HG03280 (cell line): ENCODE data around the gene CDK10.
"Not testable (repeated sequence)": the region's sequence is repeated elsewhere in the genome, so short reads cannot be mapped to it uniquely, and the experiment has no call there.

Experiments
- ATAC-seq: cut with Tn5 transposase; IDR thresholded peaks from one replicate; pipeline ENCODE4 v1.9.1; 2021; ENCODE audit warnings: mild to moderate bottlenecking, moderate library complexity; ENCODE audit not compliant: unreplicated experiment

CDK10 gene

DNA sequence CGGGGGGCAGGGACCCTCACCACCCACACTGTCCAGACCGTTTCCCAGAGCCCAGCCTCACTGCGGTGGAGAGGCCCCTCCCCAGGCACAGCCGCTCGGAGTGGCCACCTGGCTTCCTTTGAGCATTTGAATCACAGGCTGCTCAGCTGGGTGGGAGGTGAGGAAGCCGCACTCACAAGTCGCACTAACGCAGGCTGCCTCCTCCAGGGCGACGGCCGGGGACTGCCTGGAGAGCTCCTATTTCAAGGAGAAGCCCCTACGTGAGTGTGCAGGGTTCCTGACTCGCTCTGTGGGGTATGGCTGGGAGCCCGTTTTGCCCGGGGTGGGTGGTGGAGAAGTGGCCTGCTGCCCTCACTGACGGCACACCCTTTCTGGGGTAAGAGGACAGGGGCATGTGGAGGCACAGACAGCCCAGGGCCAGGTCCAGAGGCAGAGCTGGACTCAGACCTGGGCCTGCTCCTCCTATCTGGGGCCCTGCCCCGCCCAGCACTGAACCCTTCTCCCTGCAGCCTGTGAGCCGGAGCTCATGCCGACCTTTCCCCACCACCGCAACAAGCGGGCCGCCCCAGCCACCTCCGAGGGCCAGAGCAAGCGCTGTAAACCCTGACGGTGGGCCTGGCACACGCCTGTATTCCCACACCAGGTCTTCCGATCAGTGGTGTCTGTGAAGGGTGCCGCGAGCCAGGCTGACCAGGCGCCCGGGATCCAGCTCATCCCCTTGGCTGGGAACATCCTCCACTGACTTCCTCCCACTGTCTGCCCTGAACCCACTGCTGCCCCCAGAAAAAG lies 8.8 kb downstream of the CDK10 start:
- no peak for ATAC-seq

DNA sequence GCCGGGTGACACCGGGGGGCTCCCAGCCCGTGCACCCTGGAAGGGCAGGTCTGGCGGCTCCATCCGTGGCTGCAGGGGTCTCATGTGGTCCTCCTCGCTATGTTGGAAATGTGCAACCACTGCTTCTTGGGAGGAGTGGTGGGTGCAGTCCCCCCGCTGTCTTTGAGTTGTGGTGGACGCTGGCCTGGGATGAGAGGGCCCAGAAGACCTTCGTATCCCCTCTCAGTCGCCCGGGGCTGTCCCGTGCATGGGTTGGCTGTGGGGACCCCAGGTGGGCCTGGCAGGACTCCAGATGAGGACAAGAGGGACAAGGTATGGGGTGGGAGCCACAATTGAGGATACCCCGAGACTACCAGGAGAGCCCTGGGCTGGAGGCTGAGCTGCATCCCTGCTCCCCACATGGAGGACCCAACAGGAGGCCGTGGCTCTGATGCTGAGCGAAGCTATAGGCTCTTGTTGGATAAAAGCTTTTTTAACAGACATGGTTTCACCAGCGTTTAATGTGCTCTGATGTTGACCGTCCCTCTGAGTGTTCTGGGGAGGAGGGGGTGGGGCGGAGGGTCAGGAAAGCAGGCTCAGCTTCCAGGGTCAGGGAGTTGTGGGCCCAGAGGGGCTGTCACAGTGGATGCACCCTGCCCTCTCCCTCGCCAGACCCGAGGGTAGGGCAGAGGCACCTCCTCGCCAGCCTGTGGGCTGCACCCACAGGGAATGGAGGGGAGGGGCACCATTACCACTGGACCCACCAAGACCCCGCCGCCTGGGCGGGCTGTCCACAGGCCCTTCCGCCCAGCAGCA lies 9.6 kb downstream of the CDK10 start:
- ATAC-seq = no peak

DNA sequence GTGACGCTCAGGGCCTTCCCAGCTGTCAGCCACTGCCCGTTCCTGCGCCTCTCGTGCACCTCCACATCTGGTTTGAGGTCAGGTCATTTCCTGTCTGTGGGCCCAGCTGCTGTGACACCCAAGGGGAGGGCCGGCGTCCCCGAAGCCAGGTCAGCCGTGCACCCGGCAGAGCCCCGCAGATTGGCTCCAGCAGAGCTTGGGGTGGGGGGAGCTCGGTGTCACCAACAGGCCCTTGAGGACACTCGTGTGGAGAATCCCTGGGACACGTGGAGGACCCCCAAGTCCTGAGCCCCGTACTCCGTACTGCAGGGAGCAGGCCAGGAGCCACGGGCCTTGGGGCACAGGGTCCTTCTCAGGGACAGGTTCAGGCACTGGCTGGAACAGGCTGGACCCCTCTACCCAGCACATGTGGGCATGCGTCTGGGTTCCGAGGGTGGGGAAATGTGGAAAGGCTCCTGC lies 10.2 kb downstream of the CDK10 start:
- no peak for ATAC-seq

DNA sequence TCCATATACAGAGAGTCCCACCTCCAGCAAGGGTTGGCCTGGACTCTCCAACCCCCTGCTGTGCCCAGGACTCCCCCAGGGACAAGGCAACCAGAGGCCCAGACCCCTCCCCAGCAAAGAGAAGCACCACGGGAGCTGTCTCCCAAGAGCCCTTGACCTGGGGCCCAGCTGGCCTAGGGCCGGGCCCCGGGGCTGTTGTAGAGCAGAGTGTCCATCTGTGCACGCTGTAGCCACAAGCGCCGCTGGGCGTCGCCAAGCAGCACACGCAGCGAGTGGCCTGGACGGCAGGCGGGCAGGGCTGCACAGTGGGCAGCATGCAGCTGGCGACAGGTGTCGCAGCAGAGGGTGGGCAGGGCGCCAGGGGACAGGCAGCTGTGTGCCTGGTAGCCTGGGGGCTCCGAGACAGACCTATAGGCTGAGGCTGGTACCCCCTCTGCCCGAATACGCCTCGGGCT lies 10.7 kb downstream of the CDK10 start:
- no peak for ATAC-seq

DNA sequence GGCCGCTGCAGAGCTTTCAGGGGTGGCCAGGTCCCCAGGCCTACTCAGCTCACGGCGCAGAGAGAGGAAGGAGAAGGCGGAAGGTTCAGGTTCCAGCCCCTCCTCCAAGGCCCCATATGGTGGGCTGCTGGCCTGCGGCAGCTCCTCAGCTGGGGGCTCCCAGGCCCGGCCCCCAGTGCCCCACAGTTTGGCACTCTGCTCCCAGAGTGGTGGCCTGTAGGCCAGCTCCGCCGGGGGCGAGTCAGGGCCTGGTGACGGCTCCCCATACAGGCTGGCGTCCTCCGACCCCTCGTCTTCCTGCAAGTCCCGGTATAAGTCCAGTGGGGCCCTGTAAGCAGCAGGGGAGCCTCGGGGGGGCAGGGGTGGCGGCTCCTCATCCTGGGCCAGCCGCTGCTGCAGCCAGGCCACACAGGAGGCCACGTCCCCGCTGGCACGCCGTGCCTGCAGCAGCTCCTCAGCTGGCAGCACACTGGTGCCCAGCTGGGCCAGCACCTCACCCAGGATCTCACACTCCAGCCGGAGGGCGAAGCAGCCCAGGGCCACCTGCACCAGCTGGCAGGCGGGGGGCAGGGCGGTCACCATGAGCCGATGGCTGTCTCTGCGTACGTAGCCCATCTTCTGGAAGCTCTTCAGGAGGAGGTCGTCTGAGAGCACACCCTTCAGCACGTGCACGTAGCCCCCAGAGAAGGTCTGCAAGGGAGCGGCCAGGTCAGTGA lies 11.3 kb downstream of the CDK10 start:
- ATAC-seq = no peak

DNA sequence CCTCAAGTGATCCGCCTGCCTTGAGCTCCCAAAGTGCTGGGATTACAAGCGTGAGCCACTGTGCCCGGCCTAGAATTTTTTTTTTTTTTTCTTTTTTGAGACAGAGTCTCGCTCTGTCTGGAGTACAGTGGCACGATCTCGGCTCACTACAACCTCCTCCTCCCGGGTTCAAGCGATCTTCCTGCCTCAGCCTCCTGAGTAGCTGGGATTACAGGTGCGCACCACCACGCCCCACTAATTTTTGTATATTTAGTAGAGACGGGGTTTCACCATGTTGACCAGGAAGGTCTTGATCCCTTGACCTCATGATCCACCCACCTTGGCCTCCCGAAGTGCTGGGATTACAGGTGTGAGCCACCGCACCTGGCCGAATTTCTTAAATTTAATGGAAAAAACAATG lies 12.2 kb downstream of the CDK10 start:
- not testable (repeated sequence) for ATAC-seq

DNA sequence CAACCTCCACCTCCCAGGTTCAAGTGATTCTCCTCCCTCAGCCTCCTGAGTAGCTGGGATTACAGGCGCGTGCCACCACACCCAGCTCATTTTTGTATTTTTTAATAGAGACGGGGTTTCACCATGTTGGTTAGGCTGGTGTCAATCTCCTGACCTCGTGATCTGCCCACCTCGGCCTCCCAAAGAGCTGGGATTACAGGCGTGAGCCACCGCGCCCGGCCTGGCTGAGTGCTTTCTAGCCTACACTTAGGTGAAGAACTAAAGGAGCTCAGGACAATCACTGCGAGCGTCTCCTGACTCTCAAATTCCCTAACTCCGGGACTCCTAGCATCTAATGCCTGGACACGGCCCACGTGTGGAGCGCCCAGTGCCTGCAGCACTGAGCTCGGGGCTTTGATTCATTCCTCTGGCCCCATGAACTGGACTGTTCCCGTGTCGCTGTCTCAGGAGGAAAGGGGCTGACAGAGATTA lies 13.2 kb downstream of the CDK10 start:
- ATAC-seq = not testable (repeated sequence)

DNA sequence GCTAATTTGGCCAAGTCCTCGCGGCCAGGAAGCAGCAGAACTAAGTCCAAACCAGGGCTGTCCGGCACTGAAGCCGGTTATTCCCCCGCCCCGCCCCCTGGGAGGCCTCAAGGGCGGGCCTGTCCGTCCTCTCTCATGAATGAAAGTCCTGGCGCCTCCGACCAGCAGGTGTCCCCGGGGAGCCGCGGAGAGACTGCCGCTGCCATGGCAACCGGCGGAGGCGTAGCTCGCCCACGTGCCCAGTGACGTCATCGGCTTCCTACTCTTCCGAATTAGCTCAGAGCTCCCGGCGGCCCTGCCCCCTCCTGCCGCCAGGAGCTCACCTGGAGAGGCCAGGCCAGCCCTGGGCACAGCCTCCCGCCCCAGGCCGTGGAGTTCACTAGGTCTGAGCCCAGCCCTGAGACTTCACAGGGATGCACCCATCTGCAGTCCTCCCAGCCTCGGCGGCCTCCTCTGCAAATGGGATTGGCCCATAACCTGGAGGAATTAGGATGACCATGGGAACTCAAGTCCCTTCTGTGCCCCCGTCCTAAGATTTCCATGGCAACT lies 13.7 kb downstream of the CDK10 start:
- peak; percentile 40 for ATAC-seq

DNA sequence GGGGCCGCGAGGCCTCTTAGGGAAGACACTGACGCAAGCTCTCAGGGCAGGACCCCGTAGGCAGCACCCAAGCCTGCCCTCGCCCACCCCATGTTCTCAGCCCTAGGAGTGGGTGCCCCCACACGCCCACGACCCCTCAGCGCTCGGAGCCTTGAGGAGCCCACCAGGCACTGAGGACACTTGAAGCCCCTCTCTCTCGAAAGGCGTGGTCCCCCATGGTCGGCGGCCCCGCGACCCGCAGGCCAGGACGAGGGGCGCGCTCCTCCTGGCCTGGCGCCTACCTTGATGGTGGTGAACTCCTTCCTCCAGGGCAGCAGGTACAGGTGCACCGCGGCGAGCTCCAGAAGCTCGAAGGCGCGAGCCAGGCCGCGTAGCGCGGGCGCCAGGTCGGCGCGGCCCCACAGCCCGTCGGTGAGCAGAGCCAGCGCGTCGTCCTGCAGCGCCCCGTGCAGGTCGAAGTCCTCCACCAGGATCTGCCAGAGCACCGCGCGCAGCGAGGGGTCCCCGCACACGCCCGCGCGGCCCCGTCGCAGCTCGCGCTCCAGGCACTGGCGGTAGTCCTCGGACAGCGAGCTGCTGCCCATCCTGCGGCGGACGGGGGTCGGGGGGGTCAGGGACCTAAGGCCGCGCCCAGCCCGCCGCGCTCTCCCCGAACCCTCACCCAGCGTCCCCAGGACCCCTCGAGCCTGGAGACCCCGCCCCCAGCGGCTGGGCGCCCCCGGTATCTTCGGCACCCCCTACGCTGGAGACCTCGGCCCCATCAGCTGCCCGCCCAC lies 14.3 kb downstream of the CDK10 start:
- ATAC-seq = no peak

DNA sequence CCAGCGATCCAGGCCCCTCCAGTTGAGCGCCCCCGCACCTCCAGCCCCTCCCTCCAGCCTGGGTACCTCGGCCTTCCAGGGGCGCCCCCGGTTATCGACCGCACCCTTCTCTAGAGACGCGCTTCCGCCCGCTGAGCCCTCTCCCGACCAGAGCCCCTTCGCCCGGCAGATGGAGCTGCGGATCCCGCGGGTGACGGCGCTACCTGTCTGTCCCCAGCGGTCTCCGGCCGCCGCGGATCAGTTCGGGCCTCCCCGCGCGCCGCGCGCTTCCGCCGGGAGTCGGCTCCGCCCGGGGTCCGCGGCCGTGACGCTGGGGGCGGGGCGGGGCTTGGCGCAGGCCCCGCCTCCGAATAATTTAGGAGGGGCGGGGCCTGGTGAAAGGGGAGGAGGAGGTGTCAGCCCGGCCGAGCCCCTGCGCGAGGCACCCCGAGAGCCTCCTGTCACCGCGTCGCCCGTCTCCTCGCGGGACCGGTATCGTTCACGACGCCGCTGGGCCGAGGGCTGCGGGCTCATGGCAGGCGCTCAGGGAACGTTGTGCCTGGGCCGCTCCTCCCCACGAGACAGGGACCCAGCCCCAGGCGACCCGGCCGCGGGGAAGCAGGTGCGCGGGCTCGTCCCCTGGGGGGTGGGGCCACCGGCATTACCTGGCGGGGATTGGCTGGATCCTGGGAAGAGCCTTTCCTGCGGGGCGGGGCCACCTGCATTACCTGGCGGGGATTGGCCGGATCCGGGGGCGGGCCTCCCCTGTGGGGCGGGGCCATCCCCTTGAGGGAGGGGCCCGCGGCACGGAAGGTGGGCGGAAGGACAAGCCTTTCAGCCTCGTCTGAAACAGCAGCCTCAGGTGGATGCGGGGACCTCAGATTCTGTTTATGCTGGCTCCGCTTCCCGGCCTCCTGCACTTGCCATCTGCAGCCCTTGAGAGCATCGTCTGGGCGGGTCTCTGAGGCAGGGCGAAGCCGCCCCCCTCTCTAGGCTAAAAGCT lies 15.2 kb downstream of the CDK10 start, which contains the start of gene SPATA2L:
Gene SPATA2L (minus strand): TSS at position 281 of the 982 bp plus-strand sequence. CDS start 473 bp downstream, outside the sequence.
- ATAC-seq = peak; percentile 67

DNA sequence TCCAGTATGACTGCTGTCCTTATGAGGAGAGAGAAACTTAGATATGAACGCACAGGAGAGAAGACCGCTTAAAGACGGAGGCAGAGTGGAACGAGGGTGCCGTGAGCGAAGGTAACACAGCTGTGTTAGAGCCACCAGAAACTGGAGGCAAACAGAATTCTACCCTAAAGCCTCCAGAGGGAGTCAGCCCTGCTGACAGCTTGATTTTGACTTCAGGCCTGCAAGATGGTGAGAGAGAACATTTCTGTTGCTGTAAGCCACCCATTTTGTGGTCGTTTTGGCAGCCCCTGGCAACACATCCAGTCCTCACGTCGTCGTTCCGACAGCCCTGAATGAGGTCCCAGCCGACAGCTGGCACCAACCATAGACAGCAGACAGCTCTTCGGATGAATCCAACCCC lies 17.8 kb downstream of the CDK10 start:
- ATAC-seq = no peak

DNA sequence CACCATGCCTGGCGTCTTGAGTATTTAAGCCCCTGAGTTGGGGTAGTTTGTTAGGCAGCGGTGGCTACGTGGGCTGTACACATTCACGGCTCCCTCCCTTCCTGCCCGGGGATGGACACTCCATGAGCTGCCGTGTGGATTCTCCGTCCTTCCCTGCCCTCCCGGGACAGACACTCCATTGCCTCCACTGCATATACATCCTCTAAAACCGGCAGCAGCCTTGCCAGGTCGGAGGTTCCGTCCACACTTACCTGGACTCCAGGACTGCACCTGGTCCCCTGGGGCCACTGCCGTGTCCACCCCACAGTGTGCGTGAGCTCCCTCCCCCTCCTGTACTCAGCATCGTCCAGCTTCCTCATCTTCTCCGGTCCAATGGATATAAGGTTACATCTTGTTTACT lies 18.5 kb downstream of the CDK10 start:
- ATAC-seq = no peak

DNA sequence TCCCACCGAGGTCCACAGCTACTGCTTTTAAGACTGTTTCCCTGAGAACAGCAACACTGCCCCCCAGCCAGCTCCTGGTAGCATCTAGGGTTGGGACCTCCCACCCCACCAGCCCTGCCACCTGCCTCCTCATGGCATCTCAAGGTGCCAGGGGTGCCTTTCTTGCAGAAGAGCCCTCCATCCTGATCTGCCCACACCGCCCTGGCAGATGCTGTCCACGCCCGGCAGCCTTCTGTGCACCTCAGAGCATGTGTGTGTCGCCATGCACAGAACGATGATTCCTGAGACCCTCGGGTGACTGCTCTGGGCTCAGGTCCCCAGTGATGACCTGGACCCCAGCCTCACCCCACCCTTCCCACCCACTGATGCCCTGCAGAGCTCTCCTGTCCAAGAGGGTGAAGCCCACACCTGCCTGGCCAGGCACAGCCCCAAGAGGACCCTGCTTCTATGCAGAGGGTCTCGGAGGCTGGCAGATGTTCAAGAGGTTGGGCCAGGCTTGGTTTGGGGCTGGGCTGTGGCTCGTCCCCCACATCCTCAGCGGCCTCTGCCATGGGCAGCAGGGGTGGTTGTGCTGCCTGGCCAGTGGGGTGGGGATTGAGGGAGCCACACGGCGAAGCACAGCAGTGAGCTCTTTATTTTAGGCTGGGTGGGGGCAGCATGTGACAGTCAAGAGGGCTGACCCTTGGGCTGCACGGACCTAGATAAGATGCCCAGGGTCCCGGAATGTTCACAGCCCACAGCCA lies 20.2 kb downstream of the CDK10 start:
- ATAC-seq = no peak

DNA sequence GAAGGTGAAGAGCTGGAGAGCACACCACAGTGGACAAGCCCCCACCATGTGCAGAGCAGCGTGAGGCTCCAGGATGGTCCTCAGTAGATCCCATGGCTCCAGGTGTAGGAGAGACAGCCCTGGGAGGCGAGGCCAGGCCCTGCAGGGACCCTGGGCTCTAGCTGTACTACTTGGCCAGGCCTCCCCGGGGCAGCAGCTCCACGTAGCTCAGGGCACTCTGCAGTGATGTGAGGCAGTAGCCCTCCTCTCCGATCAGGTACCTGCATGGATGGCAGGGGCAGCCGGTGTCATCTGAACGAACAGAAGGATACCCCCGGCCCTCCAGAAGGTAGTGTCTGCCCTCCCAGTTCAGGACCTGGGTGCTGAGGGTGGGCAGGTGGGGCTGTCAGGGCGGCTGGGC lies 21.2 kb downstream of the CDK10 start:
- ATAC-seq = no peak

DNA sequence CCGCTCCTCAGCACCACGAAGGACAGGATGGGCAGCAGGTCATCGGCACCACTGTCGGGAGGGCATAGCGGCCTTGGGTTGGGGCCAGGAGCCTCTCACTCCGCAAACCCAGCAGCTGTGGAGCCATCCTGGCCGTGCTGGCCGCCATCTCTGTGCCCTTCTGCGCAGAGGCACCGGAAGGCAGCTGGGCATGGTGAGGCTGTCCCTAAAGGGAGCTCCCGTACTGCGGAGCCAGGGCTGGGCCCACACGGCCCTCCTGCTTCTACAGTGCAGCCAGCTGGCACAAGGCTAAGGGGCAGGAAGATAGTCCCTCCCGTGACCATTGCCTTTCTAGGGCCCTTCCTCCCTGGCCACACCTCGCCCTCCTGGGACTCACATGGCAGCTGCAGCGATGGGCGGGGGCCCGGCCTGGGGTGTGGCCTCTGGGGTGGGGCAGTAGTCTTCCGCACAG lies 22.0 kb downstream of the CDK10 start:
- no peak for ATAC-seq

DNA sequence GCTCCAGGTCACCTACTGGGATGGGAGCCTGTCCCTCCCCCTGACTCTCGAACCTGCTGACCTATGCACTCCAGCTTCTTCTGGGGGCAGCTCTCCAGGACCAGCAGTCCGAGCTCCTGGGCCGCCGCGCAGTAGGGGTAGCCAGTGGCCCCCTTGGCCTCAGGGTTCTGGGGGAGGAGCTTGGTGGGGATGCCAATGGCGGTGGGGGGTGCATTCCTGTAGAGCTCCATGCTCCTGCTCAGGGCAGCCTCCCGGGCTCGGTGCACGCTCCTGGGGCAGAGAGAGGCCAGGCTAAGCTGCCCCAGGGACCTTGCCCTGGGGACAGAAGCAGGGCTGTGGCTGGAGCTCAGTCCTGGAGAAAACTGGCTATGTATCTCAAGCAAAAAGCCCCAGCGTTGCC lies 22.7 kb downstream of the CDK10 start:
- no peak for ATAC-seq

DNA sequence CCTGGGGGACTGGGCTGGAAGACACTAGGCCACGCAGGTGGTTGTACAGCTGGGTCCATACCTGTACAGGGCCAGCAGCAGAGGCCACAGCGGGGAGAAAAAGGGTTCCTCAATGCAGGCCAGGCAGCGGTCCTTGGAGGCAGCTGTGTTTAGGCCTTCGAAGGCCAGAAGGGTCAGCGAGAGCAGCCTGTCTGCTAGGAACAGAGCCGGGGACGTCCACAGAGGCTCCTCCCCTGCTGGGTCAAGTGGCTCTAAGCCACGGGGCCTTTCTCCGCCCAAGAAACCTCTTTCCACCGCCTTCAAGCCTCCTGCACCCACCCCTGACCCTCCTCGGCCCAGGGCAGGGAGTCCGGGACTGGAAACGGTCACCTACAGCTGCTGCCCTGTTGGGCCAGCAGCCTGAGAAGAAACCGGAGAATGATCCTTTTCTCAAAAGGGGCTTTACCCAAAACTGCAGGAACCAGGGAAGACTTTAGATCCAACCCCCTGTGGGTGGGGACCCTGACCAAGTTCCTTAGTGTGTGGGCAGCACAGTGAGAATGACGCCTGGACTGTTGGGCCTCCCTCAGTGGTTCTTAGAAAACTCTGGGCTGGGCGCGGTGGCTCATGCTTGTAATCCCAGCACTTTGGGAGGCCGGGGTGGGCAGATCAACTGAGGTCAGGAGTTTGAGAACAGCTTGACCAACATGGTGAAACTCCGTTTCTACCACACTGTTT lies 23.4 kb downstream of the CDK10 start:
- ATAC-seq = no peak
